ENCODE results near the gene TRIM3. TPM values are rescaled to one million over a fixed set of nuclear protein-coding genes. Genes with fewer than 3 reads are reported as not detected.

TRIM3 gene
- total and polyA plus RNA-seq, 2 of the 8 experiments (the other 6 are each of a cell fraction or from before 2014, with no cell fraction given): 10.7 to 14.3 TPM

- H2BK5ac ChIP-seq (ENCODE audit: low read depth, low read length): no peak overlapping the region
- no peak overlapping the region for H3K23ac ChIP-seq (ENCODE audit: insufficient read length)
- H2AK5ac ChIP-seq (ENCODE audit: low read depth, low read length): no peak overlapping the region
- no peaks in the 10 kb centered on the region; the same call in 1 of the 2 replicates for H3K23me2 ChIP-seq (ENCODE audit: low read depth, low read length)
- no peak overlapping the region for H3K9ac ChIP-seq (replicated peaks in 1 of 4; ENCODE audit: extremely low read depth in 1 of 4, low read depth in 3 of 4, low read length in 3 of 4)
- peaks cover 0 to 6% (median 0%) of the 10 kb centered on the region in 4 experiments; a peak in 1 of 8 replicates for H3K36me3 ChIP-seq (ENCODE audit: control insufficient read depth in 2 of 4, insufficient read depth in 4 of 4, low read length in 3 of 4)
- H3K79me1 ChIP-seq (ENCODE audit: low read depth, low read length): no peaks in the 10 kb centered on the region
- no peak overlapping the region for H3K4me3 ChIP-seq (ENCODE audit: extremely low read depth in 1 of 4, insufficient read depth in 2 of 4, low read depth in 3 of 4, low read length in 4 of 4)
- no peak overlapping the region for H3K4ac ChIP-seq (replicated peaks; ENCODE audit: insufficient read length, low read depth, low read length)
- H3K18ac ChIP-seq (ENCODE audit: extremely low read depth, low read length): no peak overlapping the region
- H3K9me3 ChIP-seq (ENCODE audit: insufficient read depth in 2 of 2, low read depth in 1 of 2, low read length in 1 of 2): no peaks in the 10 kb centered on the region
- no peak overlapping the region for H4K8ac ChIP-seq (ENCODE audit: extremely low read depth, insufficient read depth, low read length)
- no peak overlapping the region for H2AFZ ChIP-seq (ENCODE audit: low read length)
- DNase-seq (ENCODE audit: low read depth in 1 of 2, low spot score in 2 of 2): no peak
- H2BK12ac ChIP-seq (ENCODE audit: low read depth, low read length): no peak overlapping the region
- 100% methylated on average over 2 of the region's 3 CpGs; no CpG with 5 or more reads in 1 of the 2 experiments for WGBS, 2 experiments (ENCODE audit: extremely low coverage in 1 of 2, insufficient coverage in 1 of 2, insufficient read length in 1 of 2, insufficient replicate concordance in 2 of 2, low coverage in 1 of 2, low lambda C conversion rate in 2 of 2, missing lambda C conversion rate in 1 of 2)
- no peak overlapping the region for H4K5ac ChIP-seq (ENCODE audit: insufficient read length, low read depth, low read length)
- no peaks in the 10 kb centered on the region for H4K20me1 ChIP-seq (replicated peaks in 1 of 2; ENCODE audit: control insufficient read depth in 1 of 2, insufficient read depth in 2 of 2, low read length in 2 of 2)
- TF ChIP-seq CBX8 (IDR thresholded peaks at IDR 0.05; ENCODE audit: borderline replicate concordance, low read depth, low read length) (no peak), CREB1 (IDR thresholded peaks at IDR 0.05) (no peak), SRF (IDR thresholded peaks at IDR 0.05; ENCODE audit: low read depth, low read length) (no peak), RBBP5 (IDR thresholded peaks at IDR 0.05; ENCODE audit: borderline replicate concordance, low read depth, low read length) (no peak), TAF7 (optimal IDR thresholded peaks at IDR 0.05; ENCODE audit: borderline replicate concordance, low read depth, low read length) (no peak), KDM5A (IDR thresholded peaks at IDR 0.05; ENCODE audit: low read length) (no peak), RXRA (IDR thresholded peaks at IDR 0.05; ENCODE audit: insufficient read depth, low read depth, low read length) (no peak), CEBPB (IDR thresholded peaks at IDR 0.05; ENCODE audit: low read depth, low read length) (no peak), TEAD4 (IDR thresholded peaks at IDR 0.05; ENCODE audit: low read depth, low read length) (no peak), SIX5 (IDR thresholded peaks at IDR 0.05; ENCODE audit: low read depth, low read length) (no peak), CBX5 (IDR thresholded peaks at IDR 0.05; ENCODE audit: low read depth, low read length) (no peak), SP1 (IDR thresholded peaks at IDR 0.05; ENCODE audit: low read depth, low read length) (no peak), TCF12 (IDR thresholded peaks at IDR 0.05; ENCODE audit: low read depth, low read length) (no peak), ATF3 (IDR thresholded peaks at IDR 0.05; ENCODE audit: insufficient read depth, low read depth, low read length) (no peak)
- TF ChIP-seq, protein P1, sequence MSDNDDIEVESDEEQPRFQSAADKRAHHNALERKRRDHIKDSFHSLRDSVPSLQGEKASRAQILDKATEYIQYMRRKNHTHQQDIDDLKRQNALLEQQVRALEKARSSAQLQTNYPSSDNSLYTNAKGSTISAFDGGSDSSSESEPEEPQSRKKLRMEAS (IDR thresholded peaks at IDR 0.05): no peak
- CTCF ChIA-PET (ENCODE audit: partially characterized antibody): interaction anchor here (0.6 to 22.7 kb wide), 13 partner anchors 7 to 206 kb away, joined by 3 to 585 read pairs (median 4); partner anchors contain the start of genes HPX and SMPD1
- H3K14ac ChIP-seq (ENCODE audit: insufficient read length): no peak overlapping the region
- H3K4me1 ChIP-seq (replicated peaks in 1 of 4; ENCODE audit: control insufficient read depth in 3 of 4, insufficient read depth in 4 of 4, low read length in 3 of 4): peaks cover 0 to 3% (median 0%) of the 10 kb centered on the region in 4 experiments; a peak in 1 of 7 replicates
- no peak overlapping the region for H3K27ac ChIP-seq (ENCODE audit: low read depth, low read length)
- H2BK20ac ChIP-seq (ENCODE audit: low read length): no peak overlapping the region
- no peak overlapping the region for H3K56ac ChIP-seq (replicated peaks; ENCODE audit: insufficient read length, low read depth, low read length)
- H3K79me2 ChIP-seq (ENCODE audit: control insufficient read depth in 1 of 2, insufficient read depth in 2 of 2, low read length in 2 of 2): no peaks in the 10 kb centered on the region
- H2BK15ac ChIP-seq (ENCODE audit: low read length): no peak overlapping the region
- FAIRE-seq: no peak
- H3K27me3 ChIP-seq (replicated peaks in 1 of 4; ENCODE audit: control insufficient read depth in 3 of 4, extremely low read depth in 1 of 4, insufficient read depth in 3 of 4, low read length in 3 of 4): no peaks in the 10 kb centered on the region
- no peak overlapping the region for H3K4me2 ChIP-seq (ENCODE audit: insufficient read depth in 1 of 2, low read depth in 2 of 2, low read length in 2 of 2)
- no peak overlapping the region for H2BK120ac ChIP-seq (replicated peaks; ENCODE audit: low read depth, low read length)
- no peak overlapping the region for H4K91ac ChIP-seq (replicated peaks; ENCODE audit: insufficient read length, low read length)
- POLR2A ChIA-PET (ENCODE audit: partially characterized antibody): interaction anchor here (0.9 to 1.0 kb wide), 2 partner anchors 10 to 70 kb away, joined by 3 to 4 read pairs; no protein-coding TSS in a partner anchor
Measured at GRCh38 chr11:6448574-6448973, 25.2 kb downstream of the TRIM3 start.

All from H1 (cell line).